AG04450 (cell line): ENCODE data around the gene NPBWR2. TPM values are rescaled to one million over a fixed set of nuclear protein-coding genes. Genes with fewer than 3 reads are reported as not detected.

Experiments used
- CTCF ChIA-PET: fragments of 300-600, 350-600 bp; formaldehyde crosslinking; extraction: SDS; loops from one replicate; lab custom pipeline; 2022; ENCODE audit warnings: antibody characterized with exemption, inconsistent platforms; lab: Charles Lee
- POLR2A ChIA-PET: fragments of 350-600 bp; formaldehyde crosslinking; extraction: SDS; loops from one replicate; lab custom pipeline; 2021; ENCODE audit warnings: antibody characterized with exemption, inconsistent platforms; lab: Yijun Ruan, JAX
- DNase-seq: peaks from one replicate; pipeline ENCODE4 v3.0.0-alpha.2; 2011; ENCODE audit warnings: low read depth, low spot score
- H3K27ac ChIP-seq: one replicate; pipeline ENCODE4 v1.5.1; 2012; ENCODE audit warnings: low read depth, low read length, control low read depth
- H3K27me3 ChIP-seq: one replicate; pipeline ENCODE4 v1.6.0; 2012; ENCODE audit warnings: low read length; ENCODE audit not compliant: control insufficient read depth, insufficient read depth
- H3K4me3 ChIP-seq: 2 replicates; pipeline ENCODE4 v1.5.1; 2011; ENCODE audit warnings: mild to moderate bottlenecking, low read depth, low read length, control low read depth
- H3K9me3 ChIP-seq: 2 replicates; pipeline ENCODE4 v1.5.1; 2012; ENCODE audit warnings: low read length; ENCODE audit not compliant: control insufficient read depth, insufficient read depth
- CTCF ChIP-seq: IDR thresholded peaks from 2 replicates; pipeline ENCODE4 v1.5.1; 2011; ENCODE audit warnings: low read depth, low read length, control low read depth, inconsistent platforms
- polyA plus RNA-seq: library from polyadenylated mRNA; depleted of rRNA; stranded (reverse); fragments of >200 nt; gene quantifications from 2 replicates; pipeline ENCODE4 v1.2.3, GENCODE V29; 2011

Gene NPBWR2
- polyA plus RNA-seq, 1 experiment, result not detected

DNA sequence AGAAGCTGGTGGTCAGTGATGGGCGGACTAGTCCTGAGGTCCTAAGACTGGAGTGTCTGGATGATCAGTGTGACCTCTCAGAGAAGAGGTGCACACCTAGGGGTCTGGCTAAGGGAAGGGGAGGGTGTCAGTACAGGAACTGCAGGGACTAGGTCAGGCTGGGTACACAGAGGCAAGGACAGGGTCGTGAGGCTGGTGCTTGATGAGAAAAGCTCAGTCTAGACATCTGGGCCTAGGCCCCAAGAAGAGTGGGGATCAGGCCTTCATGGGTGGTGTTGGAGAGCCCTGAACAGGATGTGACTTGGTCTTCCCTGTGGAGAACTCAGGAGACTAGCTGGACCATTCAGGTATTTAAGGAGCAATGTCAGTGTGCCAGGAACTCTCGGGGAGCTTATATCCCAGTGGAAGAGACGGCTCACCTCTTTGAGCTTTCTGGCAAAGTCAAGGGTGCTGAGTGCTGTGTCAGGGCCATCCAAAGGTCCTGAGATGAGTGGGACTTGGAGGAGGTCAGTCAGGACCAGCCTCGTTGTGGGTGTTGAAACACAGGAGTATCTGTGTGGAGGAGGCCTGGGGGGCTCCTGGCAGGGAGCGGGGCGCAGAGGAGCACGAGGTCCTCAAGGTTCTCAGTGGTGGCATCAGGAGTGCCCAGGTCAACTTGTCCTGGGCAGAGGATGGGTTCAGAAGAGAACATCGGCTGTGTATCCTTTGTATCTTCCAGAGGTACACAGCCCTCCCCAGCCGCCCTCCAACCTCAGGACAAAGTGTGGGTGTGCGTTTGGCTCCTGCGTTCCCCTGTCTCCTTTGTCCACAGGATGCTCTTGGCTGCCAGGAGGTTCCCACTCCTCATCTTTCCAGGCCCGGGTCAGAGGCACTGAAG is 43.6 kb upstream of the NPBWR2 start:
- Histone ChIP-seq H3K27ac (no peak overlapping the region), H3K9me3 (peaks cover 15% of the 10 kb centered on the region), H3K27me3 (no peaks in the 10 kb centered on the region), H3K4me3 (no peak overlapping the region)
- POLR2A ChIA-PET, result no interaction called here
- CTCF ChIA-PET, result no interaction called here
- no peak for DNase-seq
- TF ChIP-seq CTCF, result no peak

- H3K4me3 ChIP-seq, result no peak overlapping the region
- no peak for DNase-seq
- TF ChIP-seq CTCF, result no peak
- POLR2A ChIA-PET, result no interaction called here
- H3K27me3 ChIP-seq, result no peaks in the 10 kb centered on the region
- CTCF ChIA-PET, result no interaction called here
- no peak overlapping the region for H3K27ac ChIP-seq
- peaks cover 25% of the 10 kb centered on the region for H3K9me3 ChIP-seq
Measured at GRCh38 chr20:64149809-64150560, 42.6 kb upstream of the NPBWR2 start.

GRCh38 chr20:64149141-64149540 is 41.8 kb upstream of the NPBWR2 start:
- Histone ChIP-seq H3K27me3 (no peaks in the 10 kb centered on the region), H3K4me3 (no peak overlapping the region), H3K27ac (no peak overlapping the region), H3K9me3 (peaks cover 32% of the 10 kb centered on the region)
- POLR2A ChIA-PET, result no interaction called here
- CTCF ChIA-PET, result no interaction called here
- TF ChIP-seq CTCF, result no peak
- no peak for DNase-seq

- Histone ChIP-seq H3K27me3 (no peaks in the 10 kb centered on the region), H3K9me3 (peaks cover 32% of the 10 kb centered on the region), H3K27ac (no peak overlapping the region), H3K4me3 (no peak overlapping the region)
- POLR2A ChIA-PET, result no interaction called here
- no peak for DNase-seq
- no peak for TF ChIP-seq CTCF
- CTCF ChIA-PET, result no interaction called here
Measured at GRCh38 chr20:64148581-64148980, 41.2 kb upstream of the NPBWR2 start.
